ENCODE measurements around the gene MED9. TPM values are rescaled to one million over a fixed set of nuclear protein-coding genes. Genes with fewer than 3 reads are reported as not detected.

MED9 gene
- total RNA-seq, 1 donor from 2014 or later, result 12.3 TPM

GRCh38 chr17:17518014-17518413, 41.2 kb downstream of the MED9 start:
- DNase-seq, result no peak

DNA sequence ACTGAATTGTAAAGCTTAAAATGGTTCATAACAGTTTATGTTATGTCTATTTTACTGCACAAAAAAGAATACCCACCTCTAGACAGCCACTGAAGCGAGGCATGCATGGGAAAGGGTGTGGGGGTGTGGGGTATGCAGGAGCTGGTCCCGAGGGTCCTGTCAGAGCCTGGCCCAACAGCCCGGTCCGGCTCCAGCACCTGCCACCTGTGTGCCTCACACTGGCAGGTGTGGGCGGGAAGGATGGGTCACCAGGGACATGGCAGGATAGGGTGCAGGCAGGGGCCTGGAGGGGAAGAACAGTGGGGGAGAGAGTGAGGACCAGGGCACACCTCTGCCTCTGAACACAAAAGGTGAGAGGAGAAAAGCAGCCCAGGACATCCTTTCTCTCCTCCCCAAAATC, 42.2 kb downstream of the MED9 start:
- no peak for DNase-seq

- no peak for DNase-seq
Measured at GRCh38 chr17:17519886-17520285, 43.1 kb downstream of the MED9 start.

- no peak for DNase-seq
Measured at GRCh38 chr17:17520599-17521232, 43.9 kb downstream of the MED9 start.

GRCh38 chr17:17523001-17523730, 46.4 kb downstream of the MED9 start:
- DNase-seq, result no peak

GRCh38 chr17:17523731-17524490, 47.1 kb downstream of the MED9 start:
- no peak for DNase-seq

DNA sequence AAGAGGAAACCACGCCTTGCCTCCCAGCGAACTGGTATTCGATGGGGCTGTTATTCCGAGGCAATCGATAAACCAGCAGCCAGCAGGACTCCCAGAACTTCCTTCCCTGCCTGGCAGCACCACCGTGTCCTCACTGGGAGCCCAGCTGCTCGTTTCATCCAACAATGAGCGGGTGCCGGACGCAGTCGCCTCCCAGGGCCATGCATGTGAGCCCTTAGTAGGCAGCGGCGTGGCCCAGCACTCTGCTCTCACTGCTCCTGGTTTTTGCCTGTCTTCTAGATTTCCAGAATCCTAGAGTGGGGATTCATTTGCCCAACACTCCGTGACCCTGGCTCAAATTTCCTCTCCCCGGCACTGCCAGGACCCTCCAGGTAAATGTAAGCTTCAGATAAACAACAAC, 48.5 kb downstream of the MED9 start:
- peak; percentile 9 for DNase-seq

- no peak for DNase-seq
Measured at GRCh38 chr17:17525956-17526355, 49.2 kb downstream of the MED9 start.

DNA sequence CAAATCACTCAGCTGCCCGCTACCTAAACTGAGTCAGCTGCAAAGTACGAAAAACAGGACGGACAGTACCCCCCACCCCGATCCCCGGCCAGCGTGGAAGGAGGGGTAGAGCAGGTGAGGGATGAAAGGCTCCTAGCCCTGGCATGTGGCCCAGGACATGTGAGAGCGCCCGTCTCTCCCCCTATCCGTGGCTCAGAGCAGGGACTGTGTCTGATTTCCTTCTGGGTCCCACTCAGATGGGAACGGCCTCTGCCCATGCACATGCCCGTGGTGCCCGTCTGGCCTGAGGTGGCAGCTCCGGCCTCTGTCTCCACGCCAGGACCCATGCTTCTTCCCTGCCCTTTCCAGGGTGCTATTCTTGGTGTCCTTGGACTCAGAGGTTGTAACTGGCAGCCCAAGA, 49.6 kb downstream of the MED9 start:
- DNase-seq, result no peak

DNA sequence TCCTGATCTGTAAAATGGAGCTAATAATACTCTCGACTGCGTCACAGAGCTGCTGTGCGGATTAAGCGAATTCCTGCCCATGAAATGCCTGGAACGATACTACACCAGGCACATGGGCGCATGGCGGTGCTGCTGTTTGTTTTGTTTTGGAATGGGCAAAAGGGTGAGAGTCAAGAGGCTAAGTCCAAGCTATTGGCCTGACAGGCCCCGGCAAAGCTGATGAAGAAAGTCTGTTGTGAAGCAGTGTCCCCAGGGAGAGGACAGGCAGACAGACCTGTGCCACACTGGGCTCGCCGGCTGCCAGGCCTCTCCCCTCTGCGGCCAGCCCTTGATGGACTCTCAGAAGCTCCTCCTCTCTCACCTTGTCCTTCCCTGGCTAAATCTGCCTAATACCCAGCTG, 50.7 kb downstream of the MED9 start:
- DNase-seq, result no peak

GRCh38 chr17:17527956-17528500, 51.2 kb downstream of the MED9 start:
- no peak for DNase-seq

GRCh38 chr17:17528696-17529652, 52.2 kb downstream of the MED9 start:
- no peak for DNase-seq

- DNase-seq, result no peak
Measured at GRCh38 chr17:17531156-17531555, 54.4 kb downstream of the MED9 start.

GRCh38 chr17:17532991-17533390, 56.2 kb downstream of the MED9 start:
- no peak for DNase-seq

GRCh38 chr17:17533901-17534441, 57.2 kb downstream of the MED9 start:
- no peak for DNase-seq

DNA sequence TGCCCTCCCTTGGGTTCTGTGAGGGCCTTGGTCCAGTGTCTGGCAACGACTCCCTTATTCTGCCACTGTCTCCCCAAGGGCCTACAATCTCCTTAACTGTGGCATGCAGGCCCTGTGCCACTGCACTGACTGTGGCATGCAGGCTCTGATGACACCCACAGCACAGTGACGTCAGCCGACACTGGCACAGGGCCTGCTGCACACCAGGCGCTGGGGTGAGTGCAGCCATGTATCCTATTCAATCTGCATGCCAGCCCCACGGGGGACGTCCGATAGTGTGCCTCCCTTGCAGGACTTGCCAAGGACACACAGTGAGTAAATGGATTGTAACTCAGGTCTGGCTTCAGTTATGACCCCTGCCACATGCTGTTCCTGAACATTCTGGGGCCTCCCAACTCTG, 59.2 kb downstream of the MED9 start:
- DNase-seq, result peak; percentile 15

- no peak for DNase-seq
Measured at GRCh38 chr17:17536702-17537101, 59.9 kb downstream of the MED9 start.

- DNase-seq, result no peak
Measured at GRCh38 chr17:17537311-17538099, 60.7 kb downstream of the MED9 start.

DNA sequence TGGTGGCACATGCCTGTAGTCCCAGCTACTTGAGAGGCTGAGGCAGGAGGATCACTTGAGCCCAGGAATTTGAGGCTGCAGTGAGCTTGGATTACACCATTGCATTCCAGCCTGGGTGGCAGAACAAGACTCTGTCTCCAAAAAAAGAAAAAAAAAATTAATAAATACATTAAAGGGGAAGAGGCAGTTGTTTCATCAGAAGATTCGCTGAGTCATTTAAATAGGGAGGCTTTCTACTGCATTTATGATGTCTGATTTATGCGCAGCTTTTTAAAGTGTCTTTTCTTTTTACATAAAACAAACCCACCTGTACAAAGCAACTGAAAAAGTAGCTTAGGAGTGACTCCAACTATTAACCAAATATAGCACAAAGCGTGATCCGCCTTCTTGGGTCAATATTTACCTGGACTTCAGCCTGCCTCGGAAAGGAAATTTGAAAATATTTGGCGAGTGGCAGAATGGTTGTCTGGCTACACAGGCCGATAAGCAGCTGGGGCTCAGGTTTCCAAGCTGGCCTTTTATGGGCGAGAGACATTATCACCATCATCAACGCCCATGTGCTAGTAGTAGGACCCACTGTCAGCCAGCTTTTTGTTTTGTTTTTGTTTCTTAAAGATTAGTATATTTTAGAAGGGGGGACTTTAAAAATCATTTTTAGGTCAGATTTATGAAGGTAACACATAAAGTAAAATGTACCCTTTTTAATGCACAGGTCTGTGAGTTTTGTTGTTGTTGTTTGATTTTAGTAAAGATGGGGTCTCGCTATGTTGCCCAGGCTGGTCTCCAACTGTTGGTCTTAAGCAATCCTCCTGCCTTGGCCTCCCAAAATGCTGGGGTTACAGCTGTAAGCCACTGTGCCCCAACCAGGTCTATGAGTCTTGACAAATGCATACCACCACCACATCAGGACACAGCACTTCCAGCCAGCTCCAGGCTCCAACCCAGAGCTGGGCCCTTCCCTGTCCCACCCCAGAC, 61.9 kb downstream of the MED9 start:
- DNase-seq, result no peak

GRCh38 chr17:17539591-17539990, 62.8 kb downstream of the MED9 start:
- DNase-seq, result no peak

Measured in dermis blood vessel endothelial cell (primary cell).